ENCODE data around the gene TMEM225B. TPM values are rescaled to one million over a fixed set of nuclear protein-coding genes. Genes with fewer than 3 reads are reported as not detected.

TMEM225B gene
- total and polyA plus RNA-seq, 4 donors = 0.10 to 0.28 (median 0.17) TPM; not detected in 1

GRCh38 chr7:99576251-99576650 is 21.8 kb upstream of the TMEM225B start:
- H3K27me3 ChIP-seq (ENCODE audit: control insufficient read depth in 4 of 4, insufficient read depth in 4 of 4, low read length in 3 of 4) = no peaks in the 10 kb centered on the region
- TF ChIP-seq HNF4G (IDR thresholded peaks at IDR 0.05) (no peak), FOXA2 (IDR thresholded peaks at IDR 0.05) (no peak), REST (IDR thresholded peaks at IDR 0.05) (no peak), ATF3 (IDR thresholded peaks at IDR 0.05) (no peak), RXRA (IDR thresholded peaks at IDR 0.05) (no peak), GABPA (IDR thresholded peaks at IDR 0.05 in 1 of 2, conservative IDR thresholded peaks at IDR 0.05 in 1 of 2) (no peak), JUND (IDR thresholded peaks at IDR 0.05) (no peak), NR2F2 (IDR thresholded peaks at IDR 0.05) (no peak), FOXA1 (IDR thresholded peaks at IDR 0.05) (no peak)
- WGBS = 84% methylated on average over 3 of the region's 3 CpGs
- no peak for DNase-seq (ENCODE audit: low spot score)
- peaks cover 3 to 25% (median 18%) of the 10 kb centered on the region in 4 donors for H3K36me3 ChIP-seq (ENCODE audit: control insufficient read depth in 4 of 4, insufficient read depth in 3 of 4, low read depth in 1 of 4, low read length in 3 of 4)
- no peaks in the 10 kb centered on the region for H3K9me3 ChIP-seq (ENCODE audit: control insufficient read depth in 4 of 4, low read length in 3 of 4)
- no peak overlapping the region for H3K4me3 ChIP-seq (ENCODE audit: low read depth in 1 of 3, low read length in 3 of 3)
- no peak overlapping the region for H3K9ac ChIP-seq (ENCODE audit: low read depth in 1 of 2, low read length in 2 of 2)
- no peak overlapping the region for H3K27ac ChIP-seq (ENCODE audit: low read depth in 1 of 2, low read length in 2 of 2)
- peaks cover 0 to 12% (median 6%) of the 10 kb centered on the region in 4 donors for H3K4me1 ChIP-seq (ENCODE audit: control insufficient read depth in 4 of 4, insufficient read depth in 4 of 4, low read length in 3 of 4)

- Histone ChIP-seq H3K4me3 (ENCODE audit: low read depth in 1 of 3, low read length in 3 of 3) (peak overlapping the region in 1 of 3 donors; percentile 44), H3K9ac (ENCODE audit: low read depth in 1 of 2, low read length in 2 of 2) (no peak overlapping the region), H3K36me3 (ENCODE audit: control insufficient read depth in 4 of 4, insufficient read depth in 3 of 4, low read depth in 1 of 4, low read length in 3 of 4) (no peaks in the 10 kb centered on the region), H3K4me1 (ENCODE audit: control insufficient read depth in 4 of 4, insufficient read depth in 4 of 4, low read length in 3 of 4) (peaks cover 0 to 12% (median 6%) of the 10 kb centered on the region in 4 donors), H3K27me3 (ENCODE audit: control insufficient read depth in 4 of 4, insufficient read depth in 4 of 4, low read length in 3 of 4) (no peaks in the 10 kb centered on the region), H3K27ac (ENCODE audit: low read depth in 1 of 2, low read length in 2 of 2) (no peak overlapping the region), H3K9me3 (ENCODE audit: control insufficient read depth in 4 of 4, low read length in 3 of 4) (no peaks in the 10 kb centered on the region)
- 63% methylated on average over 10 of the region's 10 CpGs for WGBS
- DNase-seq (ENCODE audit: low spot score) = no peak
- TF ChIP-seq MAX (IDR thresholded peaks at IDR 0.05) (no peak), NR2F2 (IDR thresholded peaks at IDR 0.05) (no peak), FOXA1 (IDR thresholded peaks at IDR 0.05) (no peak), TAF1 (conservative IDR thresholded peaks at IDR 0.05) (no peak), GABPA (IDR thresholded peaks at IDR 0.05 in 1 of 2, conservative IDR thresholded peaks at IDR 0.05 in 1 of 2) (no peak), ATF3 (IDR thresholded peaks at IDR 0.05) (no peak), REST (IDR thresholded peaks at IDR 0.05) (no peak), ZBTB33 (IDR thresholded peaks at IDR 0.05) (no peak), SP1 (IDR thresholded peaks at IDR 0.05) (no peak), RAD21 (IDR thresholded peaks at IDR 0.05) (no peak), CTCF (IDR thresholded peaks at IDR 0.05; ENCODE audit: low read depth, low read length, missing input control) (no peak), FOXA2 (IDR thresholded peaks at IDR 0.05) (no peak), JUND (IDR thresholded peaks at IDR 0.05) (no peak), EGR1 (IDR thresholded peaks at IDR 0.05; ENCODE audit: low read depth in 2 of 2) (no peak)
Observed at GRCh38 chr7:99579281-99579955, 18.6 kb upstream of the TMEM225B start.
